Stimulated activated CD8-positive, alpha-beta memory T cell treated with anti-CD3 and anti-CD28 coated beads, Interleukin-2, amount 100 ng/mL, for 48 hours (primary cell): ENCODE results near the gene GMNC.

ENCODE experiments used
- DNase-seq, 2 donors: peaks; one replicate each; pipeline ENCODE4 v3.0.0-alpha.2; 2020; ENCODE audit warnings: low read depth in 2 of 2

GMNC gene

DNA sequence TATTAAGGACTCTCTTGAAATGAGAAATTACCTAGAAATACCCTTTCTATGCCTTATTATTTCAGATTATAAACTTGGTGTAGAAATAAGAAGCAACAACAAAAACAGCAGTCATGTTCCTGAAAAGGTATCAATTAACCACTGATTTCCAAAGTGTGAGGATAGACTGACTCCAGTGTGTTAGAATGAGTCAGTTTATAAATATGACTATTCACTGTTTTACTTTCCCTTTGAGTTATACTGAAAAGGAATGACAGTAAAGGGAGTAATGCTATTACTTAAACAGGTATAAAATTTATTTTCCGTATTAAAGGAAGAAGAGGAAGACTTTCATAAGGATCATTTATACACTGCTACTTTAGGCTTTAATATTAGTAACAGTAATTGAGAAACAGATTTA lies 12.9 kb downstream of the GMNC start:
- DNase-seq, result no peak

DNA sequence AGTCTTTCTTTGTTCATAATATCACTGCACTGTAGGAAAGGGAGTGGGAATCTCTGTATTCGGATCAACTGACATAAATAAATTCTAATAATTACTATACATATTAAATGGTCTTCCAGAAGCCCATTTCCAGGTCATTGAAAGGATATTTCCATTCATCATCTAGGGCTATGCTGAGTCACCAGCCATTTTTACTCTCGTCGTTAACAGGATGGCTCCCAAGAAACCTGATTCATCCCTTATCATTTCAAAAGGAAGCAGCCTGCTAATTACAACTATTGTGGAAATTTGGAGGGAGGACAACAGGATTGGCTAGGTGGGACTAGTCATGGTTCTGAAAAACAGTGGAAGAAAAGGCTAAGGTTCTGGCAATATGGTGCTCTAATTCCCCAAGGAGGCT lies 13.6 kb downstream of the GMNC start:
- no peak for DNase-seq

DNA sequence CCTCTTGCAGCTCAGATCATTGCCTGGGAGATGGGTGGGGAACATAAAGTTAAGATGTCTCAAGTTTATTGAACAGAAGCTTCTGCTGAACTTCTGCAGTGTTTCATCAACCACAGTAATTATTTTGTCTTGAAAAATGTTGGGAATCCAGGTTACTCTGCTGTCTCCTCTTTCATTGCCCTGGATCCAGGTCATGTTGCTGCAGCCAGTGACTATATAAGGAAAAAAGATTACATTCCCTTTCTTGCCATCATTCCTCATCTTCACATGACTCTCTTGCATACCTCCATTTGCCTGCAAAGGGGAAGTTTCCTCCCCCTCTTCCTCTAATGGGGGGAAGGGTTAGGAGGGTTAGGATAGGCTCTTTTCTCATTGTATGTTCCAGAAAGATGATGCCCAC lies 15.1 kb downstream of the GMNC start:
- no peak for DNase-seq

DNA sequence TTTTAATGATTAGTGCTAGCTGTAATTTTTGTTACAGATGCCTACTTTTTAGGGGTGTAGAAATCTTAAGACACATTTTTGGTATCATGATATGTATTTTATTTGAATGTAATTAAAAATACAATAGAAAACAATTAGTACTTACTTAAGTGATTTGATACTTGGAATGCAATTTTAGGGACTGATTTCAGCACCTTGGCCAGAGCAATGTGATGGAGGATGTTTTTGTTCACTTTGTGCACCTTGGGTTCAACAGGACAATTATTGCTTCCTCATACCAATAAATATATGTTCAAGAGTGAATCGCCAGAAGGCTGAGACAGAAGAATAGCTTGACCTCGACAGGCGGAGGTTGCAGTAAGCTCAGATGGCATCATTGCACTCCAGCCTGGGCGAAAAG lies 22.3 kb downstream of the GMNC start:
- no peak for DNase-seq

DNA sequence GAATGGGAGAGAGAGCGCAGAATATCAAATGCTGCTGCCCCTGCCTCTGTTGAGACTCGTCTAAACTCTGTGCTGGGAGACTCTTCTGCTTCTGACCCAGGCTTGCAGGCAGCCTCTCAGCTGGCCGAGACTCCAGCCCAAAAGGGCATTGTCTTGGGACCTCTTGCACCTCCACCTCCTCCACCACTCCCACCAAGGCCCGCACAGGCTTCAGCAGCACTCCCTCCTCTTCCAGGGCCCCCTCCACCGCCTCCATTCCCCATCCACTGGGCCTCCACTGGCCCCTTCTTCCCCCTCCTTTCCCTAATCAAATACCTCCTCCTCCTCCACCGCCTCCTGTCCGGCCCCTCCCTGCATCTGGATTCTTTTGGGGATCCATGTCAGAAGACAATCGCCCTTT lies 31.3 kb downstream of the GMNC start:
- no peak for DNase-seq

DNA sequence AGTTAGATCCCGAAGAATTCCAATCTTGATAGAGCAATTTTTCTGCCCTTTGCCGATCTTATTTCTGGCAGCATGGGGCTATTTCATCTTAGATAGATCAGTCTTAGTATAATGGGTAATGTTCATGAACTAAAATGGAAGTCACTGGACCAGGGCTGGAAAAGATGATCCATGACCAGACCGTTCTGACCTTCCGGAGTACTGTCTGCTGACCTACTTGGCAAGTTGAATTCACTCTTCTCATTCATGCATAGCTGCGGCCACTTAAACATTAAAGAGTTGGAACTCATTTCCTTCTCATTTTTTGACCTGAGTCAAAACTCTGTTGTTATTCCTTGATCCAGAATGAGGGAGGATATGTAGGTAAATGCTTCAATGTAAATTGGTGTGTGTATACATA lies 32.5 kb downstream of the GMNC start:
- no peak for DNase-seq

DNA sequence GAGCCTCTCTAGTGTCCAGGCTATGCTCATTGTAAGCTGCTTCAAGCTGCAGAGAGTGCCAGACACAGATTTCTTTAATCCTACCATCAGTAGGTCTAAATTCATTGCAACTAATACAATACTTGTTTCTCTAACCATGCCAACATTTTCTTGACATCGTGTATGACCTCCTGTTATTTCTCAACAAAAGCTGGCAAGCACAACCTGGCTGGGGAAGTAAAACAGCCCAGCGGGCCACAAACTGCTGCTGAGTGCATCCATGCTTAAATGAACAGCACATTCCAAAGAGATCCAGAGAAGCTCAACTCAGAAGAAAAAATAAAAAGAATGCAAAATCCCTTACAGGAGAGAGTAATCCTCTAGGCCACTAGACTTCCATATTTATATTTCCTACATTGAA lies 36.5 kb downstream of the GMNC start:
- DNase-seq, result no peak

DNA sequence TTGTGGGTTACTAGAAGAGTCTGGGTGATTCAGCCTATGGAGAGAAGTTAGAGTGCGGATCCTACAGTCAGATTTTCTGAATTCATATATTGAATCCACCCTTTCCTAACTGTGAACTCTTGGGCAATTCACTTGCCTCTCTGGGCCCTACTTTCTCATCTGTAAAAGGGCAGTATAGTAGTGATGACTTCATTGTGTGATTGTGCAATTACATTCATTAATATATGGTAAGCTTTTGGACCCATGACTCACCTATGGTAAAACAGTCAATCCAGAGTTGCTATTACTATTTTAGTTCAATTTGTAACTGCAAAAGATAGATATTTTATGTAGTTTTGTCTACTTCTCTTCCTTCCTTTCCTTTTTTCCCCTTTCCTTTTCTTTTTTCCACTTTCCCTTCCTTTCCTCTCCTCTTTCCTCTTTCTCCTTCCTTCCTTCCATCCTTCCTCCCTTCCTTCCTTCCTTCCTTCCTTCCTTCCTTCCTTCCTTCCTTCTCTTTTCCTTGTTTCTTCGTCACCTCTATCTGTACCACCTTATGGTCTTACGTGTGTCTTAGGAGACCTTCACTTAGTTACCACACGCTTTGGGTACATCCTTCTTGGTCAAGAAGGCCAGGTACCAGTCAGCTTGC lies 37.0 kb downstream of the GMNC start:
- DNase-seq, result no peak

DNA sequence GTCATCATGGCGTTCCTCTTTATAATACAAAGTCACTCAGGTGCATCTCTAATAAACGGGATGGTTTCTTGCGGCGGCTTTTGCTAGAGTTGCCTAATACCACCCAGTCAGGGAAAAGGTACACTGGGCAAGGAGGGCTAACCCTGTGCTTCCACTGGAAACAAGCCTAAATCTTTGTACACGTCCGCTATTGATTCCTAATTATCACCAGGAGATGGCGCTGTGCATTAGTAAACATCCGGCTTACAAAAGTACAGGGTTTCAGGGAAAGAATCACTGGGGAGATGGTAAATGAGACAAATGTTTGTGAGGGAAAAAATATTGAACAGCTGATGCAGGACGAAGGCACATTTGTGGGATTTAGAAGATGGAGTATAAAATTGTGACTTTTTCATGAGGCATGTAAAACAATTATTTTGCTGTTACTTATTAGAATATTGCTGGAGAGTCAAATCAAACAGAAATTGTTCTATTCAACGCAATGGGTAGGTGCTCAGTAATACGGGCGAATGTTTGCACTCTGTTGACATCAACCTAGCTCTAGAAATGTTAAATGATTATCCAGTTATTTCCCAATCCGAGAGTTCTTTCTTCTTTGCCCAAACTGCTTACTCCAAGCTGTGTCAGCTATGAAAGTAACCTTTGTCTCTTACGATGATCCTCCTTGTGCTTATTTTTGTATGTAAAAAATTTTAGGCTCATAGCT lies 50.6 kb downstream of the GMNC start:
- no peak for DNase-seq

DNA sequence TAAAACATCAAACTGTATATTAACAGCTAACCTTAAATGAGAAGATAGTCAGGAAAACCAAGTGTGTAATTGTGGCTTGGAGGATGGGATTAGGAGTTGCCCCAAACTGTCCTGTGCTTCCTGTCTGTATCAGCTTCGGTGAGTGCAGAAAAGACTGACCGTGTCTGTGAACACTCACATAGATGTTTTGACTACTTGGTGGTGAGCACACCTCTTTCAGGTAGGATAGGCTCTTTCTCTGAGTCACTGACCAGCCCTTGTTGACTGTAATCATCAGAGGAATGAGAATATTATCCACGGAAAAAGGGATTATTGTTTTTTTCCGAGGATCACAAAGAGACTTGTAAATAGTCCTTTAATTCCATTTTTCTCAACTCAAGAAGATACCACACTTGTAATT lies 51.5 kb downstream of the GMNC start:
- no peak for DNase-seq

DNA sequence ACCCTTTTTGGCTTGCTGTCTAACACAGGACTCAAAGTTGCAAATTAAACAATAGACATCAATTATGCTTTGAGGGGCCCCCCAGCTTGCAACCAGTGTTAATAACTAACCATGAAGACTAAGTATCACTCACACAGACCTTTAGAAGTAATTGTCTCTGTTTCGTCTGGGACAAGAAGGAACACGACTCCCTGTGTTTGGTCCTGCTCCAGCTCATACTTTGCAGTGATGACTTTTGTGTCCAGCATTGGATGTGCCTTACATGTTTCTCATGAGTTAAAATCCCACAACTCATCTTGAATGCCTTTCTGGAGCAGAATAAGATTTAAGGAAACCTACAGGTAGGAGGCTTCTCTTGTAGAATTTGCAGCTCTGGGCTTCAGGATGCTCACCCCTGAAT lies 53.1 kb downstream of the GMNC start:
- no peak for DNase-seq

DNA sequence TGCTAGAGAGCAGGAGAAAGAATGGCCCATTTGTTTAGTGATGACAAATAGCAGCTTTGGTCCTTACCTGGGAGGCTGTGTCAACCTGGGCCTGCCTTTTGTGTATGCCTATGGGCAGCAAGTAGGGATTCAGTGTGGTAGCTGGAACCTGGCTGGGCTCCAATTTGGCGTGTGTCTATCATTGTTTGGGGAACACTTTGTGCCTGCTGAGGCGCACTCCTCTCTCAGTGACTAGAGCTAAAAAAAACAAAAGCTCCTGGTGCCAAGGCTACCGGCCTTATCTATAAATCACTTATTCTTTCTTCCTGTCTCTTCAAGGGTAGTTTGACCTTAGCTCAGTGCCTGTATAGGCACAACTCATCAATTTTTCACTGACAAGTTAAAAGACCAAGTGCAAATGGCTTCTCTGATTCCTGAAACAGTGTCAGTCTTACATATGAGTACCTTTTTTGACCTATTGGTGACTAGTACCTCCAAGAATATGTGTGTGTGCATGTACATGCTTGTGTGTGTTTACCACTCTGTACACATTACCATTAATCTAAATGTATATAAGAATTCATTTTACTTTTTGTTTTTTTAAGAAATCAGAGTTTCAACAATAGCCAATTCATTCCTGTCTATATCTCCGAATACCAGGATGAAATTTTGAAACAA lies 54.6 kb downstream of the GMNC start:
- DNase-seq, result no peak
